Left ventricle myocardium superior (tissue), 1 donor: ENCODE measurements around the gene RAD54L. TPM values are rescaled to one million over a fixed set of nuclear protein-coding genes. Genes with fewer than 3 reads are reported as not detected.
A peak's percentile ranks its signal among the peaks of the same experiment; 100 is the strongest.
"Not testable (repeated sequence)": the region's sequence is repeated elsewhere in the genome, so short reads cannot be mapped to it uniquely, and the experiment has no call there.

Experiments used
- ATAC-seq: fragments of 200-7000 bp; cut with Tn5 transposase; one replicate; pipeline ENCODE4 v1.9.1; 2020; ENCODE audit warnings: mild to moderate bottlenecking, moderate library complexity
- DNase-seq: peaks from one replicate; pipeline ENCODE4 v3.0.0-alpha.2; 2020
- intact Hi-C: fragments of 100-400 bp; cut with micrococcal nuclease; formaldehyde crosslinking; loops from one replicate; pipeline ENCODE4 v1.11.0; 2022
- total RNA-seq: library from RNA; stranded (reverse); fragmentation: NEBNext Ultra II Directional; extraction: Animal tissue kit (Norgen Biotek cat#: 25700); gene quantifications from one replicate; pipeline ENCODE4 v1.2.1, GENCODE V29; 2021
- donor health status: DM: no; HTN: yes; CAD: no; lungs with severe emphysema.

RAD54L gene
- total RNA-seq, 1 donor from 2014 or later: 0.97 TPM

GRCh38 chr1:46231231-46231630 lies 16.3 kb upstream of the RAD54L start:
- intact Hi-C loops, ATAC-seq: not testable (repeated sequence)

GRCh38 chr1:46236882-46237281 lies 10.7 kb upstream of the RAD54L start:
- intact Hi-C loops: no loop called here
- ATAC-seq: no peak

More at GRCh38 chr1:46231231-46231630, 16.3 kb upstream of the RAD54L start:
- not testable (repeated sequence) for DNase-seq

GRCh38 chr1:46238865-46239264 lies 8.7 kb upstream of the RAD54L start:
- intact Hi-C loops: not testable (repeated sequence)

More at GRCh38 chr1:46236882-46237281, 10.7 kb upstream of the RAD54L start:
- no peak for DNase-seq

GRCh38 chr1:46241733-46242132 lies 5.8 kb upstream of the RAD54L start:
- DNase-seq, intact Hi-C loops, ATAC-seq: not testable (repeated sequence)

More at GRCh38 chr1:46238865-46239264, 8.7 kb upstream of the RAD54L start:
- not testable (repeated sequence) for DNase-seq, ATAC-seq

GRCh38 chr1:46242918-46243317 lies 4.6 kb upstream of the RAD54L start:
- intact Hi-C loops: no loop called here
- no peak for DNase-seq
- no peak for ATAC-seq

- DNase-seq, intact Hi-C loops, ATAC-seq: not testable (repeated sequence)
Measured at GRCh38 chr1:46243831-46244230, 3.7 kb upstream of the RAD54L start.

GRCh38 chr1:46244656-46245371 lies 2.7 kb upstream of the RAD54L start:
- no peak for DNase-seq
- ATAC-seq: no peak
- intact Hi-C loops: no loop called here

- DNase-seq: peak; percentile 32
- intact Hi-C loops, ATAC-seq: not testable (repeated sequence)
Measured at GRCh38 chr1:46246136-46246535, 1.4 kb upstream of the RAD54L start.

GRCh38 chr1:46246548-46247435 lies 771 bp upstream of the RAD54L start:
- intact Hi-C loops: no loop called here
- ATAC-seq (peak; percentile 90), DNase-seq (peak; percentile 68)

- ATAC-seq (no peak), DNase-seq (peak; percentile 41)
- intact Hi-C loops: no loop called here
Measured at GRCh38 chr1:46248122-46248920, 758 bp downstream of the RAD54L start.

GRCh38 chr1:46254668-46255067 lies 7.1 kb downstream of the RAD54L start:
- intact Hi-C loops: no loop called here
- DNase-seq: no peak
- ATAC-seq: no peak

- intact Hi-C loops: no loop called here
- ATAC-seq: no peak
Measured at GRCh38 chr1:46256523-46256922, 9.0 kb downstream of the RAD54L start.

GRCh38 chr1:46262508-46262907 lies 14.9 kb downstream of the RAD54L start:
- intact Hi-C loops: no loop called here
- DNase-seq: no peak
- ATAC-seq: no peak

More at GRCh38 chr1:46256523-46256922, 9.0 kb downstream of the RAD54L start:
- DNase-seq: no peak

- DNase-seq: no peak
- intact Hi-C loops: no loop called here
- ATAC-seq: no peak
Measured at GRCh38 chr1:46263146-46263545, 15.6 kb downstream of the RAD54L start.

- intact Hi-C loops: no loop called here
- no peak for DNase-seq
- no peak for ATAC-seq
Measured at GRCh38 chr1:46268578-46268977, 21.0 kb downstream of the RAD54L start.

GRCh38 chr1:46274225-46275029 lies 26.9 kb downstream of the RAD54L start:
- intact Hi-C loops: no loop called here
- no peak for DNase-seq
- no peak for ATAC-seq

GRCh38 chr1:46275030-46275337 lies 27.4 kb downstream of the RAD54L start:
- intact Hi-C loops: no loop called here
- ATAC-seq: no peak
- no peak for DNase-seq

- peak; percentile 5 for ATAC-seq
- intact Hi-C loops: no loop called here
- DNase-seq: no peak
Measured at GRCh38 chr1:46277658-46278373, 30.3 kb downstream of the RAD54L start.
